Sigmoid colon (tissue), 7 donors: ENCODE results near the gene TRIM73. TPM values are rescaled to one million over a fixed set of nuclear protein-coding genes. Genes with fewer than 3 reads are reported as not detected.
A peak's percentile ranks its signal among the peaks of the same experiment; 100 is the strongest.
"Not testable (repeated sequence)": the region's sequence is repeated elsewhere in the genome, so short reads cannot be mapped to it uniquely, and the experiment has no call there.

Experiments used
- DNase-seq: peaks from one replicate; pipeline ENCODE4 v3.0.0-alpha.2; 2019
- H3K27ac ChIP-seq, 4 donors: fragments of 200-600 bp; sonication (generic); one replicate each; pipeline ENCODE4 v1.5.1; 2016 to 2019; ENCODE audit warnings: mild to moderate bottlenecking in 1 of 4
- H3K27me3 ChIP-seq, 3 donors: fragments of 200-600 bp; sonication (generic); one replicate each; pipeline ENCODE4 v1.5.1; 2019; ENCODE audit warnings: mild to moderate bottlenecking in 1 of 3
- H3K36me3 ChIP-seq, 4 donors: fragments of 200-600 bp; sonication (generic); one replicate each; pipeline ENCODE4 v1.5.1; 2016 to 2019
- H3K4me1 ChIP-seq, 4 donors: fragments of 200-600 bp; sonication (generic); one replicate each; pipeline ENCODE4 v1.5.1; 2017 to 2019
- H3K4me3 ChIP-seq, 4 donors: fragments of 200-600 bp; sonication (generic); one replicate each; pipeline ENCODE4 v1.5.1; 2017 to 2019; ENCODE audit warnings: mild to moderate bottlenecking in 2 of 4, moderate library complexity in 1 of 4
- H3K9me3 ChIP-seq, 4 donors: fragments of 200-600 bp in 3 of 4; sonication (generic) in 3 of 4; one replicate each; pipeline versions ENCODE4 v1.5.1 to v1.6.1; 2013 to 2019
- POLR2AphosphoS5 ChIP-seq, 4 donors: sonication (generic); formaldehyde crosslinking; IDR thresholded peaks; one replicate each; pipeline ENCODE4 v1.6.1; 2017; ENCODE audit warnings: antibody characterized with exemption in 4 of 4
- WGBS, 2 donors: extraction: QIAGEN DNeasy Blood & Tissue Kit; methylation state at CpG; one replicate each; pipeline ENCODE4 v1.1.7; 2013; 5-methylcytosine and 5-hydroxymethylcytosine counted together
- intact Hi-C: fragments of 100-400 bp; cut with DNase I; formaldehyde crosslinking; loops from one replicate; pipeline ENCODE4 v1.15.1; 2023
- polyA plus RNA-seq, 3 donors: library from polyadenylated mRNA; stranded (reverse); fragments of 200-250 nt; gene quantifications; one replicate each; pipeline ENCODE4 v1.2.3, GENCODE V29; 2013
- total RNA-seq, 4 donors: library from RNA; depleted of rRNA; stranded (reverse); fragments of >200 nt; gene quantifications; one replicate each; pipeline ENCODE4 v1.1.0, GENCODE V29; 2016
- TF ChIP-seq, protein P1 (sequence below), 4 experiments: fragments of 450-650 bp in 3 of 4; fragments of 200-600 bp in 1 of 4; IDR thresholded peaks; one replicate each; pipeline ENCODE4 v1.5.1; 2016 to 2019; ENCODE audit warnings: antibody characterized with exemption in 4 of 4, mild to moderate bottlenecking in 3 of 4, moderate library complexity in 2 of 4
- donor health status: healthy with polysubstance abuse.
- donor health status: Bipolar disorder and iron deficiency.
- donor health status: healthy.

Gene TRIM73
- total and polyA plus RNA-seq, 7 donors = 0.36 to 4.2 (median 1.5) TPM; not detected in 1

GRCh38 chr7:75419693-75420092 is 24.3 kb downstream of the TRIM73 start:
- intact Hi-C loops, H3K27me3 ChIP-seq, H3K4me3 ChIP-seq, H3K27ac ChIP-seq, H3K9me3 ChIP-seq, H3K4me1 ChIP-seq: not testable (repeated sequence)
- 86 to 87% methylated on average over 12 of the region's 13 CpGs for WGBS, 2 donors
- H3K36me3 ChIP-seq = peaks cover 5 to 48% (median 18%) of the 10 kb centered on the region in 4 donors
- peak; percentile 60 for DNase-seq

DNA sequence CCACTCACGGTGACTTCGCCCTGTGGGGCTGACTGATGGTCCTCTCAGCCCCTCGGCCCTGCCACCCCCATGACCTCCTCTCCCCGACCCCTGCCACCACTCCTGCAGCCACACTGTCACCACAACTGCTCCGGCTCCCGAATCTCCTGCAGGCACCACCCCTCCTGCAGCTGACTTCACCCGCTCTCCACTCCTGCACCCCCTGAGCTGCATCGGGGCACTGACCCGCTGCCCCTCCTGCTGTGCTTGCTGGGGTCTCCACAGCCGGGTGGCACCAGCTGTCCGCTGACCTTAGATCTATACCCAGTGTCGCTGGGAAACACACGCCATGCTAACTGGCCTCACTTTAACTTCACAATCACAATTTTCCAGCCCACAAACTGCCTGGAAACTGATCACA is 24.7 kb downstream of the TRIM73 start:
- H3K27ac ChIP-seq, intact Hi-C loops, H3K27me3 ChIP-seq, H3K9me3 ChIP-seq, H3K4me1 ChIP-seq, H3K4me3 ChIP-seq: not testable (repeated sequence)
- H3K36me3 ChIP-seq = peaks cover 5 to 48% (median 18%) of the 10 kb centered on the region in 4 donors
- 84 to 97% methylated on average over 10 to 13 of the region's 13 CpGs for WGBS, 2 donors
- peak; percentile 55 for DNase-seq

DNA sequence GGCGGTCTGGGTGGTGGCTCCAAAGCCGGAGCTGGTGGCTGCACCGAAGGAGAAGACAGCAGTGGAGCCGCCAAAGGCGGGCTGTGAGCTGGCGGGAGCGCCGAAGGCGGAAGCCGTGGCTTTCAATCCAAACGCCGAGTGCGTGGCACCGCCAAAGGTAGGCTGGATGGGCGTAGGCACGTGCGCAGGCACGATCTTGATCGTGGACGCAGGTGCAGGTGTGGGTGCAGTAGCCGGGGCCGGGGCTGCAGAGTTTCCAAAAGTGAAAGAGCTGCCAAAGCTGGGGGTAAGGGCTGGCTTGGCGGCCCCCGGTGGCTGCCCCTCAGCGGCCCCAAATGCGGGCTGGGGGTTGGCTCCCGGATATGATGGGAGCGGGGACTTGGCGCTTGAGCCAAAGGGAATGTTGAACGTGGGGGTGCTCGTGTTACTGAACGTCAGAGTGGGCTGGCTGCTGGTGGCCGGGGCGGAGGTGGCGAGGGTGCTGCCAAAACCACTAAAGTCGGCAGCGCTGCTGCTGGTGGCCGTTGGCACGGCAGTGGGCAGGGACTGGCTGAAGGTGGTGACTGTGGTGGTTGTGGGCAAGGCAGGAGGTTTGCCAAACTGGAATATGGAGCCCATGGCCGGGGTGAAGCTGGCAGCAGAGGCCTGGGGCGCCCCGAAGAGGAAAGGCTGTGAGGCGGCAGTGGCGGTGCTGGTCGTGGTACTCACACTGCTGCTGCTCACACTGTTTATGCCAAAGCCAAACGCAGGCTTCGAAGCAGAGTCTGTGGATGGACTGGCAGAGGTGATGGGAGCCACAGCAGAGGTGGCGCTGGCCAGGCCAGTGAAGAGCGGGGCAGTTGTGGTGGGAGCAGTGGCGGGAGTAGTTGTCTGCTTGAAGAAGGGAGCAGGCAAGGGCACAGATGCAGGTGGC is 26.6 kb downstream of the TRIM73 start:
- H3K9me3 ChIP-seq, H3K27me3 ChIP-seq, H3K4me1 ChIP-seq, H3K27ac ChIP-seq, intact Hi-C loops, H3K4me3 ChIP-seq: not testable (repeated sequence)
- WGBS, 2 donors = 96 to 97% methylated on average over 33 to 34 of the region's 50 CpGs
- H3K36me3 ChIP-seq = peaks cover 5 to 39% (median 13%) of the 10 kb centered on the region in 4 donors
- DNase-seq = peak; percentile 52

DNA sequence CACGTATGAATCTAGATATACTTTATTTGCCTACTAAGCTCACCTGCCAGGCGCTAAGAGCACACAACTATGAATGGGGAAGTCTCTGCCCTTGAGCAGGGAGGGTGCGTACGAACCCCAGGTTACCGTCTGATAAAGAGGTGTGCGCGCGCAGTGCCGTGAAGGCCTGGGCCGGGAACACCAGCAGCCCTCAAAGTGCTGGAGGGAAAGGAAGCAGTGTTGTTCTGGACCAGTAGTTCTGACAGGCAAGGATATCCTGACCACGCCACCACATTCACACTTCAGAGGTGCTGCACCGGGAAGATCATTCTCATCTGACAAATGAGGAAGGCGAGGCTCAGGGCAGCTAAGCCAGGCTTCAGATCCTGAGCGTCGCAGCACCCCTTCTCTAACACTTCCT is 28.1 kb downstream of the TRIM73 start:
- H3K4me3 ChIP-seq, H3K4me1 ChIP-seq, DNase-seq, H3K27ac ChIP-seq, H3K9me3 ChIP-seq, H3K27me3 ChIP-seq, intact Hi-C loops: not testable (repeated sequence)
- WGBS, 2 donors = 71 to 89% methylated on average over 8 to 13 of the region's 15 CpGs
- peaks cover 5 to 33% (median 13%) of the 10 kb centered on the region in 4 donors for H3K36me3 ChIP-seq

DNA sequence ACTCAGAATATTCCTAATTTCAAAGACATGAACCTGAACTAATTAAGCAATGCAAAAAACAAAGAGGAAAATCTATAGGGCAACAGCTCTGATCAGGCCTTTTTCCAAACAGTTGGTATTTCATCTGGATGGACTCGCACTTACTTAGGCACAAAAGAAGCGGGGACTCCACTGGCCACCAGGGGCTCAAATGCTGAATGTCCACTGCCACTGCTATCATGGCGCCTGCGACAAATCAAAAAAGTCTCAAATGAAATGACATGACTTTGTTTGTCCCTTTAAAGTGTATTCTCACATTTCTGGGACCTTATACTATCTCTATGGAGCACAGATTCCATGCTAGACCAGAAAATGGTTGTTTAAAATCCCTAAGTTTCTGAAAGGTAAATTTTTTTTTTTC is 43.6 kb downstream of the TRIM73 start:
- H3K4me1 ChIP-seq = peaks cover 0 to 10% (median 3%) of the 10 kb centered on the region in 4 donors
- H3K27me3 ChIP-seq, DNase-seq, H3K27ac ChIP-seq, H3K4me3 ChIP-seq, H3K9me3 ChIP-seq: not testable (repeated sequence)
- intact Hi-C loops = loop anchor here (10.0 kb wide), 1 partner anchor 374 kb away; no protein-coding TSS in a partner anchor
- 98% methylated on average over 4 of the region's 4 CpGs for WGBS, 2 donors
- peaks cover 10 to 69% (median 56%) of the 10 kb centered on the region in 4 donors for H3K36me3 ChIP-seq

DNA sequence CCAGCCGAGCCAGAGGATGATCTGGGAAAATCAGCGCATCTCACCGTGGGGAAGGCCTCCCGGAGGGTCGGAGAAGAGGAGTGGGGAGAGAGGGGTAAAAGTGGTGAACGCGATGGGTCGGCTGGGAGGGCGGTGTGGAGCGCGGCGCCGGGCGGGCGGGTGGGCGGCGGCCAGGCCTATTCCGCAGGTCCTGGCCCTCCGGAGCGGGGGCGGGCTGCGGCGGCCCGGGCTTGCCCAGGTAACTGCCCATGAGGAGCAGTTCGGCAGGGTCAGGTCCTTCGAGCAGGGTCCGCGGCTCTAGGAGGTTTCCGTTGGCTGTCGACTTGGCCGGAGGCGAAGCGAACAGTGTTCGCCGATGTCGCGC is 46.7 kb downstream of the TRIM73 start:
- H3K27me3 ChIP-seq, DNase-seq, H3K9me3 ChIP-seq, intact Hi-C loops: not testable (repeated sequence)
- Histone ChIP-seq H3K36me3 (peaks cover 5 to 38% (median 30%) of the 10 kb centered on the region in 4 donors), H3K27ac (peak overlapping the region; percentile 66 to 84 (median 83)), H3K4me3 (peak overlapping the region; percentile 51 to 59 (median 56)), H3K4me1 (peaks cover 0 to 10% (median 3%) of the 10 kb centered on the region in 4 donors)
- WGBS, 2 donors = 0% methylated on average over 20 of the region's 37 CpGs

- WGBS, 2 donors = 0% methylated on average over 46 to 47 of the region's 76 CpGs
- H3K27me3 ChIP-seq, H3K9me3 ChIP-seq, DNase-seq, intact Hi-C loops: not testable (repeated sequence)
- Histone ChIP-seq H3K4me3 (peak overlapping the region; percentile 51 to 59 (median 56)), H3K4me1 (peaks cover 0 to 10% (median 3%) of the 10 kb centered on the region in 4 donors), H3K36me3 (peaks cover 5 to 33% (median 26%) of the 10 kb centered on the region in 4 donors), H3K27ac (peak overlapping the region; percentile 80 to 84 (median 83))
- TF ChIP-seq POLR2AphosphoS5 (IDR thresholded peaks at IDR 0.05) = peak in 2 of 4 donors; percentile 17 to 20
Observed at GRCh38 chr7:75442465-75443111, 47.2 kb downstream of the TRIM73 start.

DNA sequence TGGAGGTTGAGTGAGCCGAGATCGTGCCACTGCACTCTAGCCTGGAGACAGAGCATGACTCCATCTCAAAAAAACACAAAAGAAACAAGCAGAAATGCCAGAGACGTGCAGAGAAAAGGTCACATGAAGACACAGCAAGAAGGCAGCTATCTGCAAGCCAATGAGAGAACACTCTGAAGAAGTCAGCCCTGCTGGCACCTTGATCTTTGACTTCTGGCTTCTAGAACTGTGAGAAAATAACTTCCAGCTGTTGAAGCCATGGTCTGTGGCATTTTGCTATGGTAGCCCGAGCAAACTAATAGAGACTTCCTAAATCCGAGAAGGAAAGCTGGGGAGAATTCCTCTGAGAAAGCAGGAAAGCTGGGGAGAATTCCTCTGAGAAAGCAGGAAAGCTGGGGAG is 54.5 kb downstream of the TRIM73 start:
- H3K9me3 ChIP-seq, H3K4me3 ChIP-seq, H3K27ac ChIP-seq, H3K4me1 ChIP-seq, H3K27me3 ChIP-seq, DNase-seq, H3K36me3 ChIP-seq, intact Hi-C loops: not testable (repeated sequence)
- 89 to 98% methylated on average over 3 of the region's 5 CpGs for WGBS, 2 donors

DNA sequence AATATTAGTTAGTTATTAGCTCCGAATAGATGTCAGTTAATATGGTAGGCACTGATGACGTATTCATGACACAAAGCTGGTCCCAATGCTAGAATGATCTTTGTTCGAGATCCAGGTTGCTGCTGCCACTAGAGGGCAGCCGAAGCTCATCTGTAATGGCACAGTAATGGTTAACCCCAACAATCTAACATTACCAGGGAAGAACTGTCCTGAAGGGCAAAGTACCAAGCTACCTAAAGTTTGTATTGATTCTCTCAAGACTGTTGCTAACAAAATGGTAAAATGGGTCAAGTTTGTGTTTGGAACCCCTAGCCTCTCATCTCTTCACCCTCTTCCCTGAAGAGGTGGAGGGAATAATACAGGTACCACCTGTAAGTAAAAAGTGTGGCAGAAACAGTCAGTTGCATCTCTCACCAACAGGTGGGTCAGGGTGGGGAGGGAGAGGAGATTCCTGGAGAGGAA is 57.1 kb downstream of the TRIM73 start:
- H3K9me3 ChIP-seq, H3K36me3 ChIP-seq, intact Hi-C loops, H3K27ac ChIP-seq, H3K27me3 ChIP-seq, DNase-seq, H3K4me3 ChIP-seq, H3K4me1 ChIP-seq: not testable (repeated sequence)
- 6 to 19% methylated on average over 3 of the region's 4 CpGs for WGBS, 2 donors
- TF ChIP-seq, protein P1, sequence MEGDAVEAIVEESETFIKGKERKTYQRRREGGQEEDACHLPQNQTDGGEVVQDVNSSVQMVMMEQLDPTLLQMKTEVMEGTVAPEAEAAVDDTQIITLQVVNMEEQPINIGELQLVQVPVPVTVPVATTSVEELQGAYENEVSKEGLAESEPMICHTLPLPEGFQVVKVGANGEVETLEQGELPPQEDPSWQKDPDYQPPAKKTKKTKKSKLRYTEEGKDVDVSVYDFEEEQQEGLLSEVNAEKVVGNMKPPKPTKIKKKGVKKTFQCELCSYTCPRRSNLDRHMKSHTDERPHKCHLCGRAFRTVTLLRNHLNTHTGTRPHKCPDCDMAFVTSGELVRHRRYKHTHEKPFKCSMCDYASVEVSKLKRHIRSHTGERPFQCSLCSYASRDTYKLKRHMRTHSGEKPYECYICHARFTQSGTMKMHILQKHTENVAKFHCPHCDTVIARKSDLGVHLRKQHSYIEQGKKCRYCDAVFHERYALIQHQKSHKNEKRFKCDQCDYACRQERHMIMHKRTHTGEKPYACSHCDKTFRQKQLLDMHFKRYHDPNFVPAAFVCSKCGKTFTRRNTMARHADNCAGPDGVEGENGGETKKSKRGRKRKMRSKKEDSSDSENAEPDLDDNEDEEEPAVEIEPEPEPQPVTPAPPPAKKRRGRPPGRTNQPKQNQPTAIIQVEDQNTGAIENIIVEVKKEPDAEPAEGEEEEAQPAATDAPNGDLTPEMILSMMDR (IDR thresholded peaks at IDR 0.05) = peak in 1 of 4 experiments; percentile 36
